Nephron (organoid): Measurements from ENCODE around the gene FBXW12.

Experiments used
- H3K27ac Mint-ChIP-seq, 3 experiments: 2 replicates each; pipeline ENCODE4 v1.8.0; 2020; ENCODE audit warnings: mixed read lengths in 3 of 3, mild to moderate bottlenecking in 2 of 3, moderate library complexity in 1 of 3
- H3K27me3 Mint-ChIP-seq: 2 replicates; pipeline ENCODE4 v1.8.0; 2021; ENCODE audit warnings: low read depth, mild to moderate bottlenecking, moderate library complexity, mixed read lengths
- H3K36me3 Mint-ChIP-seq: 2 replicates; pipeline ENCODE4 v1.8.0; 2020; ENCODE audit warnings: low read depth, mixed read lengths
- H3K4me1 Mint-ChIP-seq: 2 replicates; pipeline ENCODE4 v1.8.0; 2020; ENCODE audit warnings: mixed read lengths
- H3K4me3 Mint-ChIP-seq, 3 experiments: 2 replicates each; pipeline ENCODE4 v1.8.0; 2020; ENCODE audit warnings: mild to moderate bottlenecking in 3 of 3, mixed read lengths in 3 of 3, moderate library complexity in 2 of 3
- H3K9me3 Mint-ChIP-seq: 2 replicates; pipeline ENCODE4 v1.8.0; 2020; ENCODE audit warnings: mixed read lengths
- TF ChIP-seq, protein P1 (sequence below), 3 experiments: fragments of 200-600 bp; sonication (generic); IDR thresholded peaks; one replicate each; pipeline ENCODE4 v1.5.0; 2021; ENCODE audit warnings: antibody characterized with exemption in 3 of 3; ENCODE audit not compliant: unreplicated experiment in 3 of 3

The FBXW12 gene

GRCh38 chr3:48433472-48434118 lies 61.6 kb downstream of the FBXW12 start:
- Mint-ChIP-seq H3K27me3 (no peaks in the 10 kb centered on the region), H3K4me3 (peak overlapping the region; percentile 57 to 71 (median 63)), H3K36me3 (peaks cover 3% of the 10 kb centered on the region), H3K4me1 (peaks cover 26% of the 10 kb centered on the region), H3K27ac (peak overlapping the region; percentile 82 to 99 (median 92)), H3K9me3 (no peaks in the 10 kb centered on the region)
- TF ChIP-seq, protein P1, sequence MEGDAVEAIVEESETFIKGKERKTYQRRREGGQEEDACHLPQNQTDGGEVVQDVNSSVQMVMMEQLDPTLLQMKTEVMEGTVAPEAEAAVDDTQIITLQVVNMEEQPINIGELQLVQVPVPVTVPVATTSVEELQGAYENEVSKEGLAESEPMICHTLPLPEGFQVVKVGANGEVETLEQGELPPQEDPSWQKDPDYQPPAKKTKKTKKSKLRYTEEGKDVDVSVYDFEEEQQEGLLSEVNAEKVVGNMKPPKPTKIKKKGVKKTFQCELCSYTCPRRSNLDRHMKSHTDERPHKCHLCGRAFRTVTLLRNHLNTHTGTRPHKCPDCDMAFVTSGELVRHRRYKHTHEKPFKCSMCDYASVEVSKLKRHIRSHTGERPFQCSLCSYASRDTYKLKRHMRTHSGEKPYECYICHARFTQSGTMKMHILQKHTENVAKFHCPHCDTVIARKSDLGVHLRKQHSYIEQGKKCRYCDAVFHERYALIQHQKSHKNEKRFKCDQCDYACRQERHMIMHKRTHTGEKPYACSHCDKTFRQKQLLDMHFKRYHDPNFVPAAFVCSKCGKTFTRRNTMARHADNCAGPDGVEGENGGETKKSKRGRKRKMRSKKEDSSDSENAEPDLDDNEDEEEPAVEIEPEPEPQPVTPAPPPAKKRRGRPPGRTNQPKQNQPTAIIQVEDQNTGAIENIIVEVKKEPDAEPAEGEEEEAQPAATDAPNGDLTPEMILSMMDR (IDR thresholded peaks at IDR 0.05; ENCODE audit: unreplicated experiment in 3 of 3) = no peak

- Mint-ChIP-seq H3K36me3 (peaks cover 3% of the 10 kb centered on the region), H3K27me3 (no peaks in the 10 kb centered on the region), H3K9me3 (no peaks in the 10 kb centered on the region), H3K27ac (peak overlapping the region; percentile 82 to 99 (median 92)), H3K4me1 (peaks cover 31% of the 10 kb centered on the region), H3K4me3 (no peak overlapping the region)
- TF ChIP-seq, protein P1 (IDR thresholded peaks at IDR 0.05; ENCODE audit: unreplicated experiment in 3 of 3) = no peak
Measured at GRCh38 chr3:48434591-48435222, 62.7 kb downstream of the FBXW12 start.

DNA sequence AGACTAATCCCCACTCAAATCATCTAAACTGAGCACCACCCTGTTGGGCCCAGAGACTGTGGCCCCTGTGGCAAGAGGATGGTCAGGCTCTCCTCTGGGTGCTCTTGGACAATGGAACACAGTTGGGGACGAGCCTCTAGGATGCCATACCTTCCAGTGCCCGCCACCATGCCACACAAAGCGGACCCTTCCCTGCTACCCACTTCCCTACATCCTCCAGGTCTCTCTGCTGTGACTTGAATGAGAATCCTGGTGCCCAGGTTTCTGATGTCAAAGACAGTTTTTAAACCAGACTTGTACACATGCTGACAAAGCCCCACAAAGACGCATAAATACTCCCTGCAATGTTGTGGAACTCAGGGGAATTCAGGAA lies 63.2 kb downstream of the FBXW12 start:
- TF ChIP-seq, protein P1 (IDR thresholded peaks at IDR 0.05; ENCODE audit: unreplicated experiment in 3 of 3) = no peak
- peaks cover 3% of the 10 kb centered on the region for H3K36me3 Mint-ChIP-seq

GRCh38 chr3:48435774-48436476 lies 63.9 kb downstream of the FBXW12 start:
- Mint-ChIP-seq H3K9me3 (no peaks in the 10 kb centered on the region), H3K27me3 (no peaks in the 10 kb centered on the region), H3K27ac (no peak overlapping the region), H3K4me3 (no peak overlapping the region), H3K36me3 (peaks cover 3% of the 10 kb centered on the region), H3K4me1 (peaks cover 32% of the 10 kb centered on the region)
- TF ChIP-seq, protein P1 (IDR thresholded peaks at IDR 0.05; ENCODE audit: unreplicated experiment in 3 of 3) = peak; percentile 98 to 100 (median 100)

More for the DNA sequence above, 63.2 kb downstream of the FBXW12 start:
- no peak overlapping the region for H3K27ac Mint-ChIP-seq
- no peaks in the 10 kb centered on the region for H3K9me3 Mint-ChIP-seq
- no peaks in the 10 kb centered on the region for H3K27me3 Mint-ChIP-seq
- H3K4me1 Mint-ChIP-seq = peaks cover 36% of the 10 kb centered on the region
- H3K4me3 Mint-ChIP-seq = no peak overlapping the region

DNA sequence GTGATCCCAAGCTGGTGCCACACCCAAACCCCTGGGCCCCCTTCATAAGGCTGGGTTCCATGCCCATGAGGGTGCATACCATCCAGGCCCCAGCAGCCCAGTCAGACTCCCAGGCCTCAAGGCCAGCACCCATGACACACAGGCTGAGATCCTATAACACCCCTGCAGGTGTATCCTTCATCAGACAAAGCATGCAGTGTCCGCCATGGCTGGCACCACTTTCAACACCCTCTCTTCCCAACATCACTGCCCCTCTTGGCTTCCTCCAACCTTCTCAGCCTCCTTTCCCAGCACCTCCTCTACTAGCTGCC lies 64.4 kb downstream of the FBXW12 start:
- H3K4me3 Mint-ChIP-seq = no peak overlapping the region
- H3K27me3 Mint-ChIP-seq = no peaks in the 10 kb centered on the region
- H3K9me3 Mint-ChIP-seq = no peaks in the 10 kb centered on the region
- H3K27ac Mint-ChIP-seq = no peak overlapping the region
- H3K4me1 Mint-ChIP-seq = peaks cover 32% of the 10 kb centered on the region
- peaks cover 4% of the 10 kb centered on the region for H3K36me3 Mint-ChIP-seq
- TF ChIP-seq, protein P1 (IDR thresholded peaks at IDR 0.05; ENCODE audit: unreplicated experiment in 3 of 3) = no peak
